ENCODE data around the gene PINLYP.

GRCh38 chr19:43569657-43570056, 5.9 kb upstream of the PINLYP start:
- TF ChIP-seq EZH2phosphoT487 (IDR thresholded peaks at IDR 0.05; ENCODE audit: borderline replicate concordance, low read depth, low read length) (no peak), CTCF (conservative IDR thresholded peaks at IDR 0.05; ENCODE audit: low read length) (no peak)
